ENCODE measurements around the gene IMMP1L. TPM values are rescaled to one million over a fixed set of nuclear protein-coding genes. Genes with fewer than 3 reads are reported as not detected.

IMMP1L gene
- total RNA-seq, 1 donor from 2014 or later = 17.2 TPM

DNA sequence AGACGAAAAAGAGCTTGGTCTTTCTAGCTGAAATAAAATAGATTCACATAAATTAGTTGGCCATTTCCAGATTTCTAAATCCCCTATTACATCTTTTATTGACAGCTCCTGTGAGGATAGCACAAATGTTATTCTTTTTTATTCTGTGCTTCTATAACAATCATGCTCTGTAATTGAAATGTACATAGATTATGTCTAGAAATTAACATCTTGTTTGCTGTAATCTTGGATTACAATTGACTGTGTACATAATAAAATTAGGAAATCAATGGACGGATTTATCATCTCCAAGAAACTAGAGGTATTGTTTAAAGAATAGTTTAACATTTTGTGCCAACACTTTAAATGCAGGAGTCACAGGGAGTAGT lies 31.2 kb downstream of the IMMP1L start:
- no peaks in the 10 kb centered on the region for H3K9me3 ChIP-seq (ENCODE audit: insufficient read depth, low read depth, low read length)

DNA sequence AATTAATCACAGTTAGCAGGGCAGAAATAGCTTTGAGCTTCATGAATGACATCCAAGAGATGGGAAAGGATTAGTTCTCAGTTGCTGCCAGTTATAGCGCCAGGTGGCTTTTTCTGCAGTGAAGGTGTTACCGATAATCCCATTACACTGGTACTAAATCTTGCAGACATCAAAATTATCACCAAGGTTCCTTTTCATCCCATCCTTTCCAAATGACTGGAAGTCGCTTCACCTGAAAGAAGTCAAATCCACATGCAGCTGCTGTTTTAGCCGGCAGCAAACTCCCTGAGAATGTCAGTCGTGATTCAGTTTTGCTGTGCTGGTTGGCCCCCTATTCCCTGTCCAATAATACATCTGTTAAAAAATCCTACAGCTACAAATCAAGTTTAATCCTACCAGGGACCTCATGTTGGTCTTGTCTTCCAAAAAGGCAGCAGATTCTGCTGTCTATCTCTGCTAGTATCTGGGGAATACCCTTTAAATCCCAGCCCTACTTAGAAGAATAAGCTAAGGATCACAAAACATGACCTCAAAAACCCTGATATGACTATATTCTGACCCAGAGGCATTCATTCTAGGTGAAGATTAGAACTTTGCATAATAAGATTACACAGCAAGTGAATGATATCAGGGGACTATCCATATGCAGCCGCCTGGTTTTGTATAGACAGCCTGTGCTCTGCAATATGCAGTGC lies 31.7 kb downstream of the IMMP1L start:
- Mint-ChIP-seq H3K4me1 (ENCODE audit: low read depth, unreplicated experiment) (no peaks in the 10 kb centered on the region), H3K9me3 (ENCODE audit: unreplicated experiment) (no peaks in the 10 kb centered on the region), H3K27me3 (ENCODE audit: low read depth, unreplicated experiment) (no peaks in the 10 kb centered on the region), H3K27ac (ENCODE audit: unreplicated experiment) (no peak overlapping the region), H3K4me3 (ENCODE audit: unreplicated experiment) (no peak overlapping the region), H3K36me3 (ENCODE audit: low read depth, unreplicated experiment) (no peaks in the 10 kb centered on the region)
- no peak overlapping the region for H3K9ac ChIP-seq (ENCODE audit: low read length)
- no peak overlapping the region for H2AFZ ChIP-seq (ENCODE audit: low read depth, low read length)
- no peaks in the 10 kb centered on the region for H3K9me3 ChIP-seq (ENCODE audit: insufficient read depth, low read depth, low read length)
- H3K79me2 ChIP-seq (ENCODE audit: insufficient read depth, low read length) = peaks cover 7% of the 10 kb centered on the region
- no peaks in the 10 kb centered on the region for H4K20me1 ChIP-seq (ENCODE audit: insufficient read depth, low read length)
- DNase-seq (ENCODE audit: low read depth) (no peak), FAIRE-seq (no peak)
- no peaks in the 10 kb centered on the region for H3K36me3 ChIP-seq (ENCODE audit: insufficient read depth, low read length)
- H3K27me3 ChIP-seq (ENCODE audit: insufficient read depth, low read length) = no peaks in the 10 kb centered on the region
- no peak overlapping the region for H3K4me2 ChIP-seq (ENCODE audit: low read length)
- H3K4me3 ChIP-seq (ENCODE audit: insufficient read depth, low read depth, low read length) = no peak overlapping the region
- H3K4me1 ChIP-seq (ENCODE audit: insufficient read depth, low read length) = no peaks in the 10 kb centered on the region
- no peak overlapping the region for H3K27ac ChIP-seq (ENCODE audit: low read depth, low read length)
- TF ChIP-seq EZH2 (IDR thresholded peaks at IDR 0.05; ENCODE audit: insufficient read depth, low read length) = no peak
- TF ChIP-seq, protein P1, sequence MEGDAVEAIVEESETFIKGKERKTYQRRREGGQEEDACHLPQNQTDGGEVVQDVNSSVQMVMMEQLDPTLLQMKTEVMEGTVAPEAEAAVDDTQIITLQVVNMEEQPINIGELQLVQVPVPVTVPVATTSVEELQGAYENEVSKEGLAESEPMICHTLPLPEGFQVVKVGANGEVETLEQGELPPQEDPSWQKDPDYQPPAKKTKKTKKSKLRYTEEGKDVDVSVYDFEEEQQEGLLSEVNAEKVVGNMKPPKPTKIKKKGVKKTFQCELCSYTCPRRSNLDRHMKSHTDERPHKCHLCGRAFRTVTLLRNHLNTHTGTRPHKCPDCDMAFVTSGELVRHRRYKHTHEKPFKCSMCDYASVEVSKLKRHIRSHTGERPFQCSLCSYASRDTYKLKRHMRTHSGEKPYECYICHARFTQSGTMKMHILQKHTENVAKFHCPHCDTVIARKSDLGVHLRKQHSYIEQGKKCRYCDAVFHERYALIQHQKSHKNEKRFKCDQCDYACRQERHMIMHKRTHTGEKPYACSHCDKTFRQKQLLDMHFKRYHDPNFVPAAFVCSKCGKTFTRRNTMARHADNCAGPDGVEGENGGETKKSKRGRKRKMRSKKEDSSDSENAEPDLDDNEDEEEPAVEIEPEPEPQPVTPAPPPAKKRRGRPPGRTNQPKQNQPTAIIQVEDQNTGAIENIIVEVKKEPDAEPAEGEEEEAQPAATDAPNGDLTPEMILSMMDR (IDR thresholded peaks at IDR 0.05; ENCODE audit: insufficient read depth, low read depth, low read length) = no peak

More for the DNA sequence above, 31.2 kb downstream of the IMMP1L start:
- no peaks in the 10 kb centered on the region for H3K4me1 Mint-ChIP-seq (ENCODE audit: low read depth, unreplicated experiment)
- FAIRE-seq = no peak
- Histone ChIP-seq H3K36me3 (ENCODE audit: insufficient read depth, low read length) (no peaks in the 10 kb centered on the region), H2AFZ (ENCODE audit: low read depth, low read length) (no peak overlapping the region), H3K27ac (ENCODE audit: low read depth, low read length) (no peak overlapping the region), H3K27me3 (ENCODE audit: insufficient read depth, low read length) (no peaks in the 10 kb centered on the region), H3K79me2 (ENCODE audit: insufficient read depth, low read length) (peaks cover 7% of the 10 kb centered on the region), H3K9ac (ENCODE audit: low read length) (no peak overlapping the region), H3K4me3 (ENCODE audit: insufficient read depth, low read depth, low read length) (no peak overlapping the region), H4K20me1 (ENCODE audit: insufficient read depth, low read length) (no peaks in the 10 kb centered on the region), H3K4me1 (ENCODE audit: insufficient read depth, low read length) (no peaks in the 10 kb centered on the region), H3K4me2 (ENCODE audit: low read length) (no peak overlapping the region)
- H3K9me3 Mint-ChIP-seq (ENCODE audit: unreplicated experiment) = no peaks in the 10 kb centered on the region
- TF ChIP-seq, protein P1 (IDR thresholded peaks at IDR 0.05; ENCODE audit: insufficient read depth, low read depth, low read length) = no peak
- TF ChIP-seq EZH2 (IDR thresholded peaks at IDR 0.05; ENCODE audit: insufficient read depth, low read length) = no peak
- H3K27me3 Mint-ChIP-seq (ENCODE audit: low read depth, unreplicated experiment) = no peaks in the 10 kb centered on the region
- no peak overlapping the region for H3K27ac Mint-ChIP-seq (ENCODE audit: unreplicated experiment)
- H3K4me3 Mint-ChIP-seq (ENCODE audit: unreplicated experiment) = no peak overlapping the region
- DNase-seq (ENCODE audit: low read depth) = no peak
- H3K36me3 Mint-ChIP-seq (ENCODE audit: low read depth, unreplicated experiment) = no peaks in the 10 kb centered on the region

DNA sequence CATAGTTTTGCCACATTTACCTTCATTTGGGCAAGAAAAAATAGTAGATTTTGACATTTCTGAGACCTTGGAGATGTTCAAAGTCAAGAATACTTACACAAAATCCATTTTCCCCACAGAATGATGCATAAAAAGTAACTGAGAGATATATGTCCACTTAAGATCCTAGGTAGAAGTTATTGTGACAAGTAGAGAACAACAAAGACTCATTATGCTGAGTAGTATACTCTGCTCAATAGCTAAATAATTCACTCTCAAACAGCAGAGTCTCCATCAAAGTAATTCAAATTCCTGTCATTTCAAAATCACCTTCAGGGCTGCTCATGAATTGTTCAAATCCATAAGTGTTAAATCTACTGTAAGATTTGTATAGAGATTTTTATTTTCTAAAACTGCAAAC lies 35.3 kb downstream of the IMMP1L start:
- no peak for DNase-seq (ENCODE audit: low read depth)
- Histone ChIP-seq H3K79me2 (ENCODE audit: insufficient read depth, low read length) (peaks cover 3% of the 10 kb centered on the region), H2AFZ (ENCODE audit: low read depth, low read length) (no peak overlapping the region), H3K9ac (ENCODE audit: low read length) (no peak overlapping the region), H3K4me1 (ENCODE audit: insufficient read depth, low read length) (no peaks in the 10 kb centered on the region), H3K27me3 (ENCODE audit: insufficient read depth, low read length) (no peaks in the 10 kb centered on the region), H3K27ac (ENCODE audit: low read depth, low read length) (no peak overlapping the region), H3K4me2 (ENCODE audit: low read length) (no peak overlapping the region), H3K36me3 (ENCODE audit: insufficient read depth, low read length) (no peaks in the 10 kb centered on the region), H4K20me1 (ENCODE audit: insufficient read depth, low read length) (no peaks in the 10 kb centered on the region), H3K9me3 (ENCODE audit: insufficient read depth, low read depth, low read length) (no peaks in the 10 kb centered on the region), H3K4me3 (ENCODE audit: insufficient read depth, low read depth, low read length) (no peak overlapping the region)
- TF ChIP-seq EZH2 (IDR thresholded peaks at IDR 0.05; ENCODE audit: insufficient read depth, low read length) = no peak
- TF ChIP-seq, protein P1 (IDR thresholded peaks at IDR 0.05; ENCODE audit: insufficient read depth, low read depth, low read length) = no peak
- Mint-ChIP-seq H3K27me3 (ENCODE audit: low read depth, unreplicated experiment) (no peaks in the 10 kb centered on the region), H3K9me3 (ENCODE audit: unreplicated experiment) (no peaks in the 10 kb centered on the region), H3K4me3 (ENCODE audit: unreplicated experiment) (no peak overlapping the region), H3K4me1 (ENCODE audit: low read depth, unreplicated experiment) (no peaks in the 10 kb centered on the region), H3K36me3 (ENCODE audit: low read depth, unreplicated experiment) (no peaks in the 10 kb centered on the region), H3K27ac (ENCODE audit: unreplicated experiment) (no peak overlapping the region)
- peak; percentile 32 for FAIRE-seq

All from astrocyte (in vitro differentiated cells and primary cell).